Measurements from ENCODE around the gene ANKZF1. TPM values are rescaled to one million over a fixed set of nuclear protein-coding genes. Genes with fewer than 3 reads are reported as not detected.

Gene ANKZF1
- total and polyA plus RNA-seq, 2 of the 4 experiments (the other 2 are of a cell fraction): 18.6 to 33.8 TPM

DNA sequence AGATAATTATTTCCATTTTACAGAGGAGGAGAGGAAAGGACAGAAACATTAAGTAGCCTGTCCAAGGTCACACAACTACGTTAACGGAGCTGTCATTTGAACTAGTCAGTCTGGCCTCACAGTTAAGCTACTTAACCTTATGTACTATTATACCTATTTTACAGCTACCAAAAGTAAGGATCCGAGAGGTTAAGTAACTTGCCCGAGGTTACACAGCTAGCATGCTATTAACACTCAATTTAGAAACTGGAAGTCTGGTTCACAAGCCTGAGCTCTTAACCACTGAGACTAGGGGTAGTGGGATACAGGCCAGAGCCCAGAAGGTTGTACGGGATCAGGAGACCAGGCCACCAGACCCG, 15.2 kb downstream of the ANKZF1 start:
- Histone ChIP-seq H3K27me3 (ENCODE audit: control insufficient read depth, insufficient read depth, low read length) (no peaks in the 10 kb centered on the region), H2BK120ac (ENCODE audit: low read depth, low read length) (no peak overlapping the region), H3K18ac (ENCODE audit: low read depth, low read length) (no peak overlapping the region), H4K91ac (ENCODE audit: insufficient read depth, low read depth, low read length) (peak overlapping the region; percentile 31; the same call in 1 of the 2 replicates), H3K4me3 (ENCODE audit: insufficient read depth, low read depth, low read length) (peak overlapping the region; percentile 89), H3K4me2 (ENCODE audit: low read depth, low read length) (peak overlapping the region; percentile 89), H3K27ac (ENCODE audit: insufficient read depth, low read length) (peak overlapping the region; percentile 61), H3K56ac (ENCODE audit: extremely low read depth, insufficient read depth, low read length) (peak overlapping the region; percentile 61), H3K9ac (ENCODE audit: low read depth, low read length) (peak overlapping the region; percentile 71), H4K20me1 (ENCODE audit: insufficient read depth, low read length) (0 out of 2 replicates have a peak, but pooled peaks cover 5% of the 10 kb centered on the region), H2BK20ac (ENCODE audit: low read depth, low read length) (no peak overlapping the region), H2AFZ (replicated peaks; ENCODE audit: low read length, poor library complexity) (peak overlapping the region; percentile 100), H3K9me1 (ENCODE audit: insufficient read depth, low read length) (peaks cover 36% of the 10 kb centered on the region), H4K5ac (ENCODE audit: low read depth, low read length) (peak overlapping the region; percentile 70), H2BK15ac (ENCODE audit: low read depth, low read length) (no peak overlapping the region; the same call in 2 of the 3 replicates), H3K4me1 (ENCODE audit: control insufficient read depth, insufficient read depth, low read length) (peaks cover 18% of the 10 kb centered on the region), H3K23ac (ENCODE audit: low read depth, low read length) (peak overlapping the region; percentile 72; the same call in 1 of the 2 replicates), H2AK5ac (ENCODE audit: low read depth, low read length) (peak overlapping the region; percentile 82), H4K8ac (ENCODE audit: low read depth in 2 of 2, low read length in 2 of 2) (peak overlapping the region; percentile 89 to 91), H3K14ac (replicated peaks; ENCODE audit: low read depth, low read length) (peak overlapping the region; percentile 88), H3K9me3 (ENCODE audit: control insufficient read depth, insufficient read depth, low read length) (no peaks in the 10 kb centered on the region), H3K4ac (ENCODE audit: low read depth, low read length) (peak overlapping the region; percentile 89), H3K79me1 (ENCODE audit: low read depth in 1 of 2, low read length in 2 of 2) (peaks cover 23 to 48% of the 10 kb centered on the region in 2 experiments), H3K36me3 (ENCODE audit: control insufficient read depth, insufficient read depth, low read length) (peaks cover 16% of the 10 kb centered on the region; the same call in 1 of the 2 replicates), H2BK5ac (ENCODE audit: low read depth, low read length, poor library complexity, severe bottlenecking) (peak overlapping the region; percentile 61), H2AK9ac (replicated peaks; ENCODE audit: low read depth, low read length, poor library complexity) (peak overlapping the region; percentile 99)
- BruUV-seq (replicated peaks): no TSS peak
- ChIA-PET CTCF (interaction anchor here (1.0 to 3.0 kb wide), 2 partner anchors 10 to 50 kb away, joined by 3 to 14 read pairs; no protein-coding TSS in a partner anchor), POLR2A (ENCODE audit: unreplicated experiment) (interaction anchor here (0.5 to 0.8 kb wide), 2 partner anchors 13 to 16 kb away, joined by 5 to 6 read pairs; no protein-coding TSS in a partner anchor)
- intact Hi-C loops (cut with micrococcal nuclease): no loop called here
- dilution Hi-C loops (cut with HindIII; ENCODE audit: low sequenced_read_pairs, unreplicated experiment): no loop called here
- in situ Hi-C loops (cut with MboI; ENCODE audit: low sequenced_read_pairs): no loop called here
- no CpG with 5 or more reads among the region's 6 CpGs for WGBS, 2 experiments (ENCODE audit: extremely low coverage in 2 of 2, insufficient read length in 1 of 2)
- TF ChIP-seq CHD1 (IDR thresholded peaks at IDR 0.05; ENCODE audit: low read depth, low read length): no peak
- DNase-seq (no peak), ATAC-seq (ENCODE audit: low read depth) (no peak)
